Jurkat, Clone E6-1 (cell line): ENCODE results near the gene CDR2L.
"Not testable (repeated sequence)": the region's sequence is repeated elsewhere in the genome, so short reads cannot be mapped to it uniquely, and the experiment has no call there.

Experiments used
- DNase-seq: peaks from one replicate; pipeline ENCODE4 v3.0.0-alpha.2; 2011; ENCODE audit warnings: low read depth, low spot score
- H3K4me3 ChIP-seq: 2 replicates; pipeline ENCODE4 v1.5.1; 2011; ENCODE audit warnings: mild to moderate bottlenecking, low read length, control low read depth, moderate library complexity

Gene CDR2L

GRCh38 chr17:75031972-75032719, 44.7 kb downstream of the CDR2L start:
- DNase-seq, result no peak
- H3K4me3 ChIP-seq, result no peak overlapping the region

DNA sequence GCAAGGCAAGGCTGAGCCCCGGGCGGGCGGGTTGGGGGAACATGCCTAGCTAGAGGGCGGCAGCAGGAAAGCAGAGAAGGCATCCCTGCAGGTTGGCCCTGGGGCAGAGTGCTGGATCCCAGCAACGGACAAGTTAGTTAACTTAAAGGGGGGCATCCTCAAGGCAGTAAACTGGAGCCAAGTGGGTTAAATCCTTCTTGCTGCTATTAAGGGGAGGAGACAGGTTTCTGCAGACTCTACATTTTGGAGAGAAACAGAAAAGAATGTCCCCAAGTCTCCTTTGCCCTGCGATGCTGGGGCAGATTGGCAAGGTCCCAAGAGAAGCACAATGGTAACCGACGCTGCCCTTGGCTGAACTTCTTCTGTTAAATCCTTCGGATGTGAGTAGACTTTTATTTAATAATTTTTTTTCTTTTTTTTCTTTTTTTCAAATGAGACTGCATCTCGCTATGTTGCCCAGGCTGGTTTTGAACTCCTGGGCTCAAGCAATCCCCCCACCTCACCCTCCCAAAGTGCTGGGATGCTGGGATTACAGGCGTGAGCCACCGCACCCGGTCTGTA, 45.4 kb downstream of the CDR2L start:
- no peak for DNase-seq
- H3K4me3 ChIP-seq, result no peak overlapping the region

- H3K4me3 ChIP-seq, result peak overlapping the region; percentile 65
- no peak for DNase-seq
These were observed 46.2 kb downstream of the CDR2L start for GRCh38 chr17:75033346-75034235.

DNA sequence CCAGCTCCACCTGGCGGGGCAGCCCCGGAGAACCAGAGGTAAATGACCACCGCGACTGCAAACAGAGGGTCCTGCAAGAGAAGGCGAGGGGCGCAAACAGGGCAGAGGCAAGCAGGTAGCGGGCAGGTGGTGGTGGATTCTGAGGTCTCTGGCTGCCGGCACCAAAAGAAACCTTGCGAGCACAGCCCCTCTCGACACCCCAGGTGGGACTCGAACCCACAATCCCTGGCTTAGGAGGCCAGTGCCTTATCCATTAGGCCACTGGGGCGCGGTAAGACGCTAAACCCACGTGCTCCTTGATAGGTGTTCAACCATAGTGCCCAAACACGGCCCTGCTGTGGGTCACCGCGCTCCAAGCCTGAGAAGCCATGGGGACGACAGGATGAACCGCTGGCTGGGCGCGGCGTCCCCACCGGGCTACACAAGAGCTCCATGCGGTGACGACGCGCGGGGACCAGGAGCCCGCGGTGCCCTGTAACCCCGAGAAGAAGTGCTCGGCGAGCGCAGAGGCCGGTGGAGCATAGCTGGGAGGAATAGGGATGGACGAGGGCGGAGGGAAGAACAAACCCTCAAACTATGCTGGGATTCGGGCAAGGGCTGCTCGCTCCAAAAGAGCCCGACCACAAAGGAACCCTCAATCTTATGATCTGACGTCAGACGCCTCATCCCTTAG, 46.9 kb downstream of the CDR2L start:
- peak; percentile 70 for DNase-seq
- H3K4me3 ChIP-seq, result peak overlapping the region; percentile 65

- H3K4me3 ChIP-seq, result no peak overlapping the region
- DNase-seq, result peak; percentile 36
These were observed 49.3 kb downstream of the CDR2L start for GRCh38 chr17:75036643-75037268.

- DNase-seq, result no peak
- no peak overlapping the region for H3K4me3 ChIP-seq
These were observed 51.8 kb downstream of the CDR2L start for GRCh38 chr17:75039238-75039637.

GRCh38 chr17:75041656-75042280, 54.3 kb downstream of the CDR2L start:
- no peak for DNase-seq
- no peak overlapping the region for H3K4me3 ChIP-seq

GRCh38 chr17:75043789-75044188, 56.4 kb downstream of the CDR2L start:
- not testable (repeated sequence) for DNase-seq, H3K4me3 ChIP-seq

DNA sequence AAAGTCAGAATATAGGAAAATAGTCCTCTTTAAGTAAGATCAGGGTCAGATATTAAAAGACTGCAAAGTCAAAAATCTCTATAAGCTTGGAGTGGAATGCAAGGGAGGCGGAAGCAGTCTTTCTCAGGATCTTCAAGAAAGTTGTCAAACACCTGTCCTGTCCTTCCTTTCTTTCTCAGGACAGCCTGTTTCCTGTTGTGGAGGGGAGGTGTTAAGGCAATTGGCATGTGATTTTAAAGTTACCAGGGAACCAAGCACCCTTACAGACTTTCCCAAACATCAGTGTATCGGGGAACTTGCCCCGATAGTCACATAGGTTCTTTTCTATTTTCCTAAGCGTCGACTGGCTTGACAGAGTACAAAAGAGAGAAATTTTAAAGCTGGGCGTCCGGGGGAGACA, 57.3 kb downstream of the CDR2L start:
- DNase-seq, result no peak
- H3K4me3 ChIP-seq, result no peak overlapping the region

GRCh38 chr17:75045946-75046406, 58.5 kb downstream of the CDR2L start:
- H3K4me3 ChIP-seq, result peak overlapping the region; percentile 91
- not testable (repeated sequence) for DNase-seq

DNA sequence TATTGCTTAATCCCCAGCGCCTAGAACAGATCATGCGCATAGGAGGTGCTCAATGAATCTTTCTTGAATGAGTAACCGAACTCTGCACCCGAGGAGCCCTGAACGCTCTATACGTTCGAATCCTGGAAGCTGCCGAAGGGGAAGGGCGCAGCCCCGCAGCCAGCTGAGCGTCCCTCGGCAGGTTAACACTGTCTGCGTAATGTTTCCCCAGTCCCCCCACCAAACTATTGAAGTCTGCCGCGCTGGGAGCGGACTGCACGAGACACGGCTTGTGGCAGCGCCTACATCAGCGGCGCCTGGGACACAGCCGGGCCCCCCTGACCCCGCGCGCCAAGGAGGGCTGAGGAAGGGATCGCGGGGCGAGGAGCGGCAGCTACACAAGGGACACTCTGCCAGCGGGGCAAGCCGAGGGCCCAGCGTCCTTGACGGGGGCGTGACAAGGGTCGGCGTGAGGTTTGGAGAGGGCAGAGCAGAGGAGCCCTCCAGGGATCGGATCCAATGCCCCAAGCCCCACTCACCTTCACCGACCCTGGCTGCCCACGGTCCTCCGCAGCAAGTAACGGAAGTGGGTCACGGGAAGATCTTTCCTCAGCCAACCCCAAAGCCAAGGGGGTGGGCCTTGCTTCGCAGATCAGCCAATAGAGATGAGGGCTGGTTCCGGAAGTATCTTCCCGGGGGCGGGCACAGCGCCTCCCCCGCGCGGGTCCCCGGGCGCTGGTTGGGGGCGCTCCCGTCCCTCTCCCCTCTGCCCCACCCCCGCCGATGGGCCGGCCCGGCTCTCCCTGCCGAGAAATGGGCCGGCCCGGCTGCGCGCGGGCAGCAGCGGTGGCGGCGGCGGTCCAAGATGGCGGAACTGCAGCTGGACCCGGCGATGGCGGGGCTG, 59.2 kb downstream of the CDR2L start, which contains the start of the genes ATP5PD and KCTD2:
Gene ATP5PD (minus strand): TSS at position 563 of the 883 bp plus-strand sequence. CDS start 4,319 bp downstream, outside the sequence.
Gene KCTD2 (plus strand): TSS at position 819 of the 883 bp plus-strand sequence. CDS start 26 bp downstream, at position 845.
- H3K4me3 ChIP-seq, result peak within 1 kb of the TSS; percentile 91
- DNase-seq, result peak; percentile 90

GRCh38 chr17:75047398-75048098, 60.1 kb downstream of the CDR2L start:
- DNase-seq, result no peak
- H3K4me3 ChIP-seq, result peak overlapping the region; percentile 91

- peak overlapping the region; percentile 91 for H3K4me3 ChIP-seq
- no peak for DNase-seq
These were observed 60.9 kb downstream of the CDR2L start for GRCh38 chr17:75048249-75048878.

GRCh38 chr17:75049057-75049456, 61.6 kb downstream of the CDR2L start:
- no peak overlapping the region for H3K4me3 ChIP-seq
- no peak for DNase-seq

DNA sequence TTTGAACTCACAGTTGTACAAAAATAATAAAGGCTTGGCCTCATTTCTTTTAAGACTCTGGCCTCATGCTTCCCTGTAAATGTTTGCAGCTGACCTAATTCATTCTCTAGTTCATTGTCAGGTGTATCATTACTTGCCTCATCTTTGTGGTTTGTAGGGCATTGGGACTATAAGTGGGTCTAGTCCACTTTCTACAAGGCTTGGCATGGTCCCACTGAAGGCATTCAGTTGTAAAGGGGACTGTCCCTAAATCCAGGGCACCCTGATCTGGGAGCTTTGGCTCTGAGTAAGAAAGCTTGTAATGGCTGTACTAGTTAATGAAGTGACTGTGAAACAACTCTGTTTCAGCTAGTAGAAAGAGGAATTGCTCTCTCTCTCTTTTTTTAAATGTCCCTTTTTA, 62.3 kb downstream of the CDR2L start:
- H3K4me3 ChIP-seq, result no peak overlapping the region

GRCh38 chr17:75051941-75052340, 64.5 kb downstream of the CDR2L start:
- no peak for DNase-seq
- H3K4me3 ChIP-seq, result no peak overlapping the region

More for the DNA sequence above, 62.3 kb downstream of the CDR2L start:
- DNase-seq, result no peak
